GM12891 (cell line): ENCODE measurements around the gene PARP16.

Source experiments
- POLR2A ChIP-seq: IDR thresholded peaks from 2 replicates; pipeline ENCODE4 v1.6.1; 2011; ENCODE audit warnings: low read depth, low read length, control low read depth
- POLR2AphosphoS5 ChIP-seq: IDR thresholded peaks from 2 replicates; pipeline ENCODE4 v1.6.1; 2011; ENCODE audit warnings: low read depth, low read length, control low read depth
- POU2F2 ChIP-seq: IDR thresholded peaks from 2 replicates; pipeline ENCODE4 v1.6.1; 2011; ENCODE audit warnings: low read depth, mild to moderate bottlenecking, control low read depth, low read length, moderate library complexity

- TF ChIP-seq POLR2AphosphoS5 (no peak), POLR2A (no peak), POU2F2 (no peak)
These were observed 40.5 kb downstream of the PARP16 start for GRCh38 chr15:65246026-65246714.
